HG02938 (cell line): ENCODE data around the gene PIK3R1.

Experiments
- ATAC-seq: cut with Tn5 transposase; IDR thresholded peaks from one replicate; pipeline ENCODE4 v1.9.1; 2021; ENCODE audit warnings: mild to moderate bottlenecking, moderate library complexity; ENCODE audit not compliant: unreplicated experiment

PIK3R1 gene

GRCh38 chr5:68347536-68347935 is 132.0 kb downstream of the PIK3R1 start:
- no peak for ATAC-seq

- no peak for ATAC-seq
These were observed 133.1 kb downstream of the PIK3R1 start for GRCh38 chr5:68348447-68349222.

- no peak for ATAC-seq
These were observed 134.6 kb downstream of the PIK3R1 start for GRCh38 chr5:68350176-68350575.
